ENCODE data around the gene MAFF. TPM values are rescaled to one million over a fixed set of nuclear protein-coding genes. Genes with fewer than 3 reads are reported as not detected.

The MAFF gene
- polyA plus RNA-seq, 1 donor from 2014 or later: 2.1 TPM

DNA sequence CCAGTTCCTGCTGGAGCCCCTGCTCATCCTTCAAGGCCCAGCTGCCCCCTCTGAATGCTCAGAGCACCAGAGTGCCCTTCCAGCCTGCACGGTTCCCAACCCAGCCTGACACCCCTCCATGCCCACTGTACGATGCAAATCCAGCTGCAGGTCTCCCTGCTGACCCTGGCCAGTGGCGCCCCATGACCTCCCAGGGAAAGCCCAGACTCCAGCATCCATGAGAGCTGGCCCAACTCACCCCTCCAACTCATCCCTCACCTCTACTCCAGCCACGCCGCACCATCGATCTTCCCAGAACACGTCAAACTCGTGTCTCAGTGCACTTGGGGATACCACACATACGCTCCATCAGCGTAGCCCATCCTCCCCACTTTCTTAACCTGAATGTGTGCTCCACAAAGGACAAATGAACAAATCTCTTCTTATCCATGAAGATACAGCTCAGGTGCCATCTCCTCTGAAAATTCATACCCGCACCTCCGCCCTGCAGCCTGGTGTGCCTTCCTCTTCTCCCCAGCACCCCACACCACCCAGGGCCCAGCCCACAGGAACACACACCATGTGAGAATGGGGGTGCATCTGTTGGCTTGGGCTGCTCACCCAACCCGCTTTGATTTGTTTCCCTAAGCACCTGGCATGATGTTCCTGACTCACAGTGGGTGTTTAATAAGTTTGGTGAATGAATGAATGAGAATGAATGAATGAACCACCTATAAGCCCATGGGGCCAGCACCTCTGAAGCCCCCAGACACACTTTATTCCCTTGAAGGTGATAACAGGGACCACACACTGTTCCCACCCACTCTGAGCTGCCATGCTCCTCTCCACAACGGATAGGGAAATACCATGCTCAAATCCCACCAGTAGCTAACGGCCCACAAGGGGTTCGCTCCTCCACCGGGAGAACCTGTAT is 26.3 kb upstream of the MAFF start:
- TF ChIP-seq, protein P1, sequence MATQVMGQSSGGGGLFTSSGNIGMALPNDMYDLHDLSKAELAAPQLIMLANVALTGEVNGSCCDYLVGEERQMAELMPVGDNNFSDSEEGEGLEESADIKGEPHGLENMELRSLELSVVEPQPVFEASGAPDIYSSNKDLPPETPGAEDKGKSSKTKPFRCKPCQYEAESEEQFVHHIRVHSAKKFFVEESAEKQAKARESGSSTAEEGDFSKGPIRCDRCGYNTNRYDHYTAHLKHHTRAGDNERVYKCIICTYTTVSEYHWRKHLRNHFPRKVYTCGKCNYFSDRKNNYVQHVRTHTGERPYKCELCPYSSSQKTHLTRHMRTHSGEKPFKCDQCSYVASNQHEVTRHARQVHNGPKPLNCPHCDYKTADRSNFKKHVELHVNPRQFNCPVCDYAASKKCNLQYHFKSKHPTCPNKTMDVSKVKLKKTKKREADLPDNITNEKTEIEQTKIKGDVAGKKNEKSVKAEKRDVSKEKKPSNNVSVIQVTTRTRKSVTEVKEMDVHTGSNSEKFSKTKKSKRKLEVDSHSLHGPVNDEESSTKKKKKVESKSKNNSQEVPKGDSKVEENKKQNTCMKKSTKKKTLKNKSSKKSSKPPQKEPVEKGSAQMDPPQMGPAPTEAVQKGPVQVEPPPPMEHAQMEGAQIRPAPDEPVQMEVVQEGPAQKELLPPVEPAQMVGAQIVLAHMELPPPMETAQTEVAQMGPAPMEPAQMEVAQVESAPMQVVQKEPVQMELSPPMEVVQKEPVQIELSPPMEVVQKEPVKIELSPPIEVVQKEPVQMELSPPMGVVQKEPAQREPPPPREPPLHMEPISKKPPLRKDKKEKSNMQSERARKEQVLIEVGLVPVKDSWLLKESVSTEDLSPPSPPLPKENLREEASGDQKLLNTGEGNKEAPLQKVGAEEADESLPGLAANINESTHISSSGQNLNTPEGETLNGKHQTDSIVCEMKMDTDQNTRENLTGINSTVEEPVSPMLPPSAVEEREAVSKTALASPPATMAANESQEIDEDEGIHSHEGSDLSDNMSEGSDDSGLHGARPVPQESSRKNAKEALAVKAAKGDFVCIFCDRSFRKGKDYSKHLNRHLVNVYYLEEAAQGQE (IDR thresholded peaks at IDR 0.05; ENCODE audit: borderline replicate concordance): no peak
- no peak for TF ChIP-seq RAD21 (conservative IDR thresholded peaks at IDR 0.05)
- Histone ChIP-seq H3K4me3 (ENCODE audit: low read length) (no peak overlapping the region), H3F3A (ENCODE audit: insufficient read depth, low read length, poor library complexity, severe bottlenecking) (no peaks in the 10 kb centered on the region), H3K9me2 (ENCODE audit: insufficient read depth, low read length) (no peaks in the 10 kb centered on the region), H3K27ac (ENCODE audit: low read length) (no peak overlapping the region), H3K9me3 (ENCODE audit: low read length) (no peaks in the 10 kb centered on the region), H3K4me2 (ENCODE audit: low read length) (no peak overlapping the region), H2AFZ (ENCODE audit: low read depth, low read length) (no peak overlapping the region), H3K27me3 (ENCODE audit: insufficient read depth, low read depth, low read length) (no peaks in the 10 kb centered on the region), H4K20me1 (ENCODE audit: insufficient read depth) (no peaks in the 10 kb centered on the region), H3K9ac (ENCODE audit: low read length) (no peak overlapping the region), H3K79me2 (replicated peaks; ENCODE audit: insufficient read depth, low read length) (no peaks in the 10 kb centered on the region), H3K36me3 (ENCODE audit: insufficient read depth, low read length) (no peaks in the 10 kb centered on the region)

DNA sequence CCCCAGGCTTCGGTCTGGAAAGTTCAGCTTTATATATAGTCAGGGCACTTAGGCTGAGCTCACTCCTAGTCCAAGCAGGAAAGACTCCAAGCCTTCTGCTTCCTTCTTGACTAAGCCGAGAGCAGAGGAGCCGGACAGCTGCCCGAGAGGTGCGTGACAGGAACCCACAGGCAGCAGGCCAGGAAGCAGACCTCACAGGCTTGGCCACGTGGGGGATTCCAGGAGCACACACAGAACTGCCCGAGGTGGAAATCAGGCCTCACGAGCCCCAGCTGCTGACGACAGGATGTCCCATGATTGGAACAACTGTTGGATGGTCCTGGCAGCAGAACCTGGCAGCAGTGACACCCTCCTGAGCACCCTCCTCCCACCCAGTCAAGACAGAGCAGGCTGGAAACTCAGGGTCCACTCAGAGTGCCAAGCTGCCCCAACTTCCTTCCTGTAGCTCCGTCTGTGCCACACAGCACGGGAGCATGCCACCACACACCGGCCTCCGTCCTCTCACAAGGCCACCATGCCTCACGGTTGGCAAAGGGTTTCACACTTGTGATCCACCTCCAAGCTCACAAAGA is 25.5 kb upstream of the MAFF start:
- Histone ChIP-seq H2AFZ (ENCODE audit: low read depth, low read length) (no peak overlapping the region), H3K4me3 (ENCODE audit: low read length) (no peak overlapping the region), H3K4me2 (ENCODE audit: low read length) (no peak overlapping the region), H3K9me3 (ENCODE audit: low read length) (no peaks in the 10 kb centered on the region), H3K27ac (ENCODE audit: low read length) (no peak overlapping the region), H3K36me3 (ENCODE audit: insufficient read depth, low read length) (no peaks in the 10 kb centered on the region), H4K20me1 (ENCODE audit: insufficient read depth) (no peaks in the 10 kb centered on the region), H3K9me2 (ENCODE audit: insufficient read depth, low read length) (no peaks in the 10 kb centered on the region), H3K79me2 (replicated peaks; ENCODE audit: insufficient read depth, low read length) (peaks cover 3% of the 10 kb centered on the region), H3K9ac (ENCODE audit: low read length) (no peak overlapping the region), H3K27me3 (ENCODE audit: insufficient read depth, low read depth, low read length) (no peaks in the 10 kb centered on the region), H3F3A (ENCODE audit: insufficient read depth, low read length, poor library complexity, severe bottlenecking) (no peaks in the 10 kb centered on the region)
- TF ChIP-seq SMC3 (conservative IDR thresholded peaks at IDR 0.05; ENCODE audit: poor library complexity) (no peak), POLR2AphosphoS5 (IDR thresholded peaks at IDR 0.05) (no peak), TAF1 (IDR thresholded peaks at IDR 0.05; ENCODE audit: low read depth) (no peak), CTCF (IDR thresholded peaks at IDR 0.05; ENCODE audit: poor library complexity, severe bottlenecking) (no peak), EP300 (conservative IDR thresholded peaks at IDR 0.05; ENCODE audit: poor library complexity, severe bottlenecking) (no peak), EZH2 (IDR thresholded peaks at IDR 0.05; ENCODE audit: borderline replicate concordance, insufficient read depth, low read length, poor library complexity, severe bottlenecking) (no peak), MXI1 (conservative IDR thresholded peaks at IDR 0.05; ENCODE audit: poor library complexity, severe bottlenecking) (no peak), RAD21 (conservative IDR thresholded peaks at IDR 0.05) (no peak)
- TF ChIP-seq, protein P1 (IDR thresholded peaks at IDR 0.05; ENCODE audit: borderline replicate concordance): no peak

Measured in neural cell (in vitro differentiated cells).